ENCODE data around the gene GTF2I. TPM values are rescaled to one million over a fixed set of nuclear protein-coding genes. Genes with fewer than 3 reads are reported as not detected.
"Not testable (repeated sequence)": the region's sequence is repeated elsewhere in the genome, so short reads cannot be mapped to it uniquely, and the experiment has no call there.

Gene GTF2I
- total RNA-seq, 2 experiments from 2014 or later: 125 to 130 TPM

- no peak overlapping the region for H3K27ac Mint-ChIP-seq
- DNase-seq (no peak), ATAC-seq (no peak)
- no peaks in the 10 kb centered on the region for H3K4me1 Mint-ChIP-seq
- H3K9me3 Mint-ChIP-seq (ENCODE audit: low read depth): no peaks in the 10 kb centered on the region
- no peaks in the 10 kb centered on the region for H3K27me3 Mint-ChIP-seq
- ChIA-PET POLR2A (no interaction called here), CTCF (interaction anchor here (0.6 kb wide), 1 partner anchor 30 kb away, joined by 4 read pairs; no protein-coding TSS in a partner anchor)
- intact Hi-C loops (cut with DNase I, micrococcal nuclease): no loop called here
- no peak overlapping the region for H3K4me3 Mint-ChIP-seq
- H3K36me3 Mint-ChIP-seq (ENCODE audit: low read depth): no peaks in the 10 kb centered on the region
These were observed 24.0 kb upstream of the GTF2I start for GRCh38 chr7:74633451-74633921.

DNA sequence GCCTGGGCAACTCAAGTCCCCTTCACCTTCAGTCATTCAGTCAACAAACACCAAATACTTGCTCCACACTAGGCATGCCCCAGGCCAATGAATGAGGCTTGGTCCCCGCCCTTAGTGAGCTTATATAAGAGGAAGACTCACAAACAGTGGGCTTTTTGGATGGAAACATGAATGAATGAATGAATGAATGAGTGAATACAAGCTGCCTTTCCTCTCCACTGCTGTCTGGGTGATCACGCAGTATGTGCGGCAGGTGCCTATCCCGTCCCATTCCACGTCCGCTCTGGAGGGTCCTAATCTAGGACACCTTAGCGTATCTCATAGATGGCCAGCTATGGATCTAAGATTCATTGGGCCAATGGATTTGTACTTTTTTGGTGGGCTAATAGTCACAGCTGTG lies 19.8 kb upstream of the GTF2I start:
- CTCF ChIA-PET: interaction anchor here (1.6 kb wide), 1 partner anchor 38 kb away, joined by 3 read pairs; no protein-coding TSS in a partner anchor
- DNase-seq (no peak), ATAC-seq (no peak)
- Mint-ChIP-seq H3K27me3 (no peaks in the 10 kb centered on the region), H3K9me3 (ENCODE audit: low read depth) (no peaks in the 10 kb centered on the region), H3K4me3 (no peak overlapping the region), H3K4me1 (peaks cover 3% of the 10 kb centered on the region), H3K36me3 (ENCODE audit: low read depth) (no peaks in the 10 kb centered on the region), H3K27ac (no peak overlapping the region)
- POLR2A ChIA-PET: no interaction called here
- intact Hi-C loops (cut with DNase I, micrococcal nuclease): no loop called here

DNA sequence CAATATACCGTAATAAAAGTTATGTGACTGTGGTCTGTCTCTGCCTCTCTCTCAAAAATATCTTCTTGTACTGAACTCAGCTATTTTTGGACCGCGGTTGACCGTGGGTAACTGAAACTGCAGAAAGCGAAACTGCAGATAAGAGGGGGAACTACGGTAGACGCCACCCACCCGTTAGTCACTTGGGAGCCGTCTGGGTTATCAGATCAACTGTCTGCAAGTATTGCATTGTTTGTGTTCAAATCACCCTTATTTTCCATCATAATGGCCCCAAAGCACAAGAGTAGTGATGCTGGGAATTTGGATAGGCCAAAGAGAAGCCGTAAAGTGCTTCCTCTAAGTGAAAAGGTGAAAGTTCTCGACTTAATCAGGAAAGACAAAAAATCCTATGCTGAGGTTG lies 7.5 kb upstream of the GTF2I start:
- CTCF ChIA-PET: interaction anchor here (0.7 kb wide), 1 partner anchor 10 kb away, joined by 4 read pairs; no protein-coding TSS in a partner anchor
- H3K36me3 Mint-ChIP-seq (ENCODE audit: low read depth); POLR2A ChIA-PET; H3K9me3 Mint-ChIP-seq (ENCODE audit: low read depth); H3K27me3 Mint-ChIP-seq: not testable (repeated sequence)
- intact Hi-C loops (cut with DNase I, micrococcal nuclease): loop anchor here (1.0 to 2.0 kb wide), 3 partner anchors 9 to 43 kb away; no protein-coding TSS in a partner anchor
- DNase-seq (peak; percentile 89), ATAC-seq (peak; percentile 95)
- Mint-ChIP-seq H3K4me3 (peak overlapping the region; percentile 68), H3K27ac (peak overlapping the region; percentile 96), H3K4me1 (peaks cover 35% of the 10 kb centered on the region)

GRCh38 chr7:74650493-74651132 lies 6.9 kb upstream of the GTF2I start:
- POLR2A ChIA-PET; H3K9me3 Mint-ChIP-seq (ENCODE audit: low read depth): not testable (repeated sequence)
- H3K4me3 Mint-ChIP-seq: peak overlapping the region; percentile 68

DNA sequence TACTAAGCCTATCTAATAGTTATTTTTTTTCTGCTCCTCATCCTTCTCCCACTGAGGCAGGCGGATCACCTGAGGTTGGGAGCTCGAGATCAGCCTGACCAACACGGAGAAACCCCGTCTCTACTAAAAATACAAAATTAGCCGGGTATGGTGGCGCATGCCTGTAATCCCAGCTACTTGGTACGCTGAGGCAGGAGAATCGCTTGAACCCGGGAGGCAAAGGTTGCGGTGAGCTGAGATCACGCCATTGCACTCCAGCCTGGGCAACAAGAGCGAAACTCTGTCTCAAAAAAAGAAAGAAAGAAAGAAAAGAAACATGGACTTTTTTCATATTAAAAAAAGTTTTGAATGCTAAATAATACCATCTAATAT lies 6.4 kb upstream of the GTF2I start:
- H3K36me3 Mint-ChIP-seq (ENCODE audit: low read depth); H3K9me3 Mint-ChIP-seq (ENCODE audit: low read depth); DNase-seq; ATAC-seq; H3K27me3 Mint-ChIP-seq; CTCF ChIA-PET: not testable (repeated sequence)
- Mint-ChIP-seq H3K4me1 (peaks cover 45% of the 10 kb centered on the region), H3K4me3 (peak overlapping the region; percentile 68), H3K27ac (peak overlapping the region; percentile 96)
- intact Hi-C loops (cut with DNase I, micrococcal nuclease): loop anchor here in 1 of 2 experiments (2.0 kb wide), 1 partner anchor 44 kb away; no protein-coding TSS in a partner anchor
- POLR2A ChIA-PET: interaction anchor here (0.6 kb wide), 1 partner anchor 12 kb away, joined by 5 read pairs; no protein-coding TSS in a partner anchor

More at GRCh38 chr7:74650493-74651132, 6.9 kb upstream of the GTF2I start:
- intact Hi-C loops (cut with DNase I, micrococcal nuclease): loop anchor here (1.0 to 2.0 kb wide), 3 partner anchors 9 to 44 kb away; no protein-coding TSS in a partner anchor
- H3K36me3 Mint-ChIP-seq (ENCODE audit: low read depth); H3K27me3 Mint-ChIP-seq; CTCF ChIA-PET: not testable (repeated sequence)
- peak; percentile 50 for DNase-seq
- peak; percentile 78 for ATAC-seq
- Mint-ChIP-seq H3K27ac (peak overlapping the region; percentile 96), H3K4me1 (peaks cover 41% of the 10 kb centered on the region)

GRCh38 chr7:74653686-74654181 lies 3.8 kb upstream of the GTF2I start:
- H3K4me3 Mint-ChIP-seq: no peak overlapping the region
- no peaks in the 10 kb centered on the region for H3K9me3 Mint-ChIP-seq (ENCODE audit: low read depth)
- ATAC-seq (no peak), DNase-seq (no peak)
- intact Hi-C loops (cut with DNase I, micrococcal nuclease): no loop called here
- H3K36me3 Mint-ChIP-seq (ENCODE audit: low read depth): peaks cover 1% of the 10 kb centered on the region
- ChIA-PET CTCF (interaction anchor here (0.6 to 0.7 kb wide), 2 partner anchors 36 to 1558 kb away, joined by 3 read pairs; no protein-coding TSS in a partner anchor), POLR2A (no interaction called here)
- no peak overlapping the region for H3K27ac Mint-ChIP-seq
- no peaks in the 10 kb centered on the region for H3K27me3 Mint-ChIP-seq
- peaks cover 48% of the 10 kb centered on the region for H3K4me1 Mint-ChIP-seq

GRCh38 chr7:74654811-74655210 lies 2.7 kb upstream of the GTF2I start:
- ChIA-PET POLR2A (interaction anchor here (0.5 kb wide), 1 partner anchor 14 kb away, joined by 9 read pairs; no protein-coding TSS in a partner anchor), CTCF (interaction anchor here (1.5 kb wide), 1 partner anchor 11 kb away, joined by 3 read pairs; no protein-coding TSS in a partner anchor)
- intact Hi-C loops (cut with DNase I, micrococcal nuclease): loop anchor here (5.0 kb wide), 2 partner anchors 53 to 1133 kb away; partner anchors contain the start of gene BAZ1B (in 1 of the 2)
- H3K36me3 Mint-ChIP-seq (ENCODE audit: low read depth): peaks cover 6% of the 10 kb centered on the region
- H3K4me1 Mint-ChIP-seq: peaks cover 47% of the 10 kb centered on the region
- no peaks in the 10 kb centered on the region for H3K9me3 Mint-ChIP-seq (ENCODE audit: low read depth)
- ATAC-seq (no peak), DNase-seq (no peak)
- H3K27me3 Mint-ChIP-seq: no peaks in the 10 kb centered on the region
- peak overlapping the region; percentile 76 for H3K27ac Mint-ChIP-seq
- peak overlapping the region; percentile 76 for H3K4me3 Mint-ChIP-seq

DNA sequence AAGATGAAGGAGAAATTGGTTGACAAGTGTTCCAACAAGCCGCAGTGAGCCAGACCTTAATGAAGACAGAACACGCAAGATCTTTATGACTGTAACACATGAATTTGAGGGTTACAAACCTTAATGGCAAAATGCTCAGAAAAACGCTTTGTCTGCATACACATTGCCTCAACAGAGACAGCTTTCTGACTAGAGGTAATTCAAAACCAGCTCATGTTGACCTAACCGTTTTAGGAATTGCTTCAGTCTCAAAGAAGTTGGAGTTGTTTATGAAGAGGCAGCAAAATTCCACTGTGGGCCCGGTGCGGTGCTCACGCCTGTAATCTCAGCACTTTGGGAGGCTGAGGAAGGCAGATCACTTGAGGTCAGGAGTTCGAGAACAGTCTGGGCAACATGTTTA lies 2.2 kb upstream of the GTF2I start:
- Mint-ChIP-seq H3K4me1 (peaks cover 47% of the 10 kb centered on the region), H3K27ac (peak overlapping the region; percentile 76), H3K36me3 (ENCODE audit: low read depth) (peaks cover 8% of the 10 kb centered on the region), H3K27me3 (no peaks in the 10 kb centered on the region), H3K9me3 (ENCODE audit: low read depth) (no peaks in the 10 kb centered on the region), H3K4me3 (peak overlapping the region; percentile 76)
- no peak for DNase-seq
- ChIA-PET CTCF (interaction anchor here (0.6 to 1.5 kb wide), 2 partner anchors 10 to 113 kb away, joined by 3 read pairs; no protein-coding TSS in a partner anchor), POLR2A (no interaction called here)
- intact Hi-C loops (cut with DNase I, micrococcal nuclease): loop anchor here (5.0 kb wide), 2 partner anchors 53 to 1133 kb away; partner anchors contain the start of gene BAZ1B (in 1 of the 2)
- no peak for ATAC-seq

- ChIA-PET POLR2A (no interaction called here), CTCF (interaction anchor here (0.6 to 1.5 kb wide), 2 partner anchors 9 to 114 kb away, joined by 3 read pairs; no protein-coding TSS in a partner anchor)
- Mint-ChIP-seq H3K27ac (peak overlapping the region; percentile 81), H3K9me3 (ENCODE audit: low read depth) (no peaks in the 10 kb centered on the region), H3K4me1 (peaks cover 47% of the 10 kb centered on the region), H3K4me3 (peak overlapping the region; percentile 76), H3K36me3 (ENCODE audit: low read depth) (peaks cover 13% of the 10 kb centered on the region), H3K27me3 (no peaks in the 10 kb centered on the region)
- intact Hi-C loops (cut with DNase I, micrococcal nuclease): loop anchor here (2.0 to 5.0 kb wide), 3 partner anchors 54 to 1134 kb away; partner anchors contain the start of genes BAZ1B (in 1 of the 2) and GTF2IRD1 (in 1 of the 2)
- no peak for ATAC-seq
- peak; percentile 20 for DNase-seq
These were observed 1.6 kb upstream of the GTF2I start for GRCh38 chr7:74655768-74656440.

GRCh38 chr7:74656441-74656836 lies 1.1 kb upstream of the GTF2I start:
- peak overlapping the region; percentile 76 for H3K4me3 Mint-ChIP-seq
- H3K9me3 Mint-ChIP-seq (ENCODE audit: low read depth): no peaks in the 10 kb centered on the region
- DNase-seq (peak; percentile 71), ATAC-seq (no peak)
- peak overlapping the region; percentile 92 for H3K27ac Mint-ChIP-seq
- intact Hi-C loops (cut with DNase I, micrococcal nuclease): loop anchor here (2.0 to 5.0 kb wide), 3 partner anchors 54 to 1134 kb away; partner anchors contain the start of genes BAZ1B (in 1 of the 2) and GTF2IRD1 (in 1 of the 2)
- peaks cover 17% of the 10 kb centered on the region for H3K36me3 Mint-ChIP-seq (ENCODE audit: low read depth)
- H3K4me1 Mint-ChIP-seq: peaks cover 49% of the 10 kb centered on the region
- CTCF ChIA-PET: interaction anchor here (1.5 kb wide), 1 partner anchor 9 kb away, joined by 3 read pairs; no protein-coding TSS in a partner anchor
- no peaks in the 10 kb centered on the region for H3K27me3 Mint-ChIP-seq
- POLR2A ChIA-PET: no interaction called here
